22Rv1 (cell line): ENCODE data around the gene NUP98.

Experiments
- H3K27ac ChIP-seq: fragments of 450-650 bp; 2 replicates; pipeline ENCODE4 v1.5.1; 2017
- ZFX ChIP-seq: fragments of 450-650 bp; IDR thresholded peaks from 2 replicates; pipeline ENCODE4 v1.6.1; 2017; ENCODE audit warnings: antibody characterized with exemption, borderline replicate concordance
- TF ChIP-seq, protein P1 (sequence below): fragments of 450-650 bp; IDR thresholded peaks from 2 replicates; pipeline ENCODE4 v1.5.1; 2017; ENCODE audit warnings: mild to moderate bottlenecking

NUP98 gene

DNA sequence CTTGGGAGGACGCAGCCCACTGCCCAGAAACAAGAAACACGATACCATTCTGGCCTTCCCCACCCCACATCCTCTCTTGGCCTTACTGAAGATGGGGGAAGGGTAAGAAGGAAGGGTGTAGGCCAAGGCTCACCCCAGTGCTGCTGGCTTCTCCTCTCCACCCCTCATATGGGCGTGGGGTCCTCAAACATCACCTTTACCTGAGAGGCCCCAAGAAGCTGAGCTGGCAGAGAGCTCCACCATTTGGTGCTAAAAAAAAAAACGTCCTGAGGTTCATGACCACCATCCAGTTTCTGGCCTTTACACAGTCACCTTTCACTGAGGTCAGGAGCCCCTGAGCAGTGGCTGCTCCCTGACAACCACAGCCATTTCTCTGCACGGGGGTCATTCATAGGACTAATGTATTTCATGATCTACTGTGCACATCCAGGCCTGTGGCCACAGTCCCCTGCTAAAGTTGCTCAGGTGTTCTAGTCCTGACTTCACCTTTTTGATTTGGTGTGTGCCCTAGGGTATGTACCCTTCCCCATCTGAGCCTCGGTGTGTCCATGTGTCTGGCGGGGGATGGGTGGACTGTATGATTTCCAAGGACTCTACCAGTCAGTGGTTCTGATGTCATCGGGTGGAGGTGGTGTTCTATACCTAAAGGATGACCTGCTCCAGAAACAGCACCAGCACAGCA, 28.3 kb upstream of the NUP98 start:
- peak overlapping the region; percentile 8; the same call in 1 of the 2 replicates for H3K27ac ChIP-seq
- TF ChIP-seq ZFX, result no peak
- TF ChIP-seq, protein P1, sequence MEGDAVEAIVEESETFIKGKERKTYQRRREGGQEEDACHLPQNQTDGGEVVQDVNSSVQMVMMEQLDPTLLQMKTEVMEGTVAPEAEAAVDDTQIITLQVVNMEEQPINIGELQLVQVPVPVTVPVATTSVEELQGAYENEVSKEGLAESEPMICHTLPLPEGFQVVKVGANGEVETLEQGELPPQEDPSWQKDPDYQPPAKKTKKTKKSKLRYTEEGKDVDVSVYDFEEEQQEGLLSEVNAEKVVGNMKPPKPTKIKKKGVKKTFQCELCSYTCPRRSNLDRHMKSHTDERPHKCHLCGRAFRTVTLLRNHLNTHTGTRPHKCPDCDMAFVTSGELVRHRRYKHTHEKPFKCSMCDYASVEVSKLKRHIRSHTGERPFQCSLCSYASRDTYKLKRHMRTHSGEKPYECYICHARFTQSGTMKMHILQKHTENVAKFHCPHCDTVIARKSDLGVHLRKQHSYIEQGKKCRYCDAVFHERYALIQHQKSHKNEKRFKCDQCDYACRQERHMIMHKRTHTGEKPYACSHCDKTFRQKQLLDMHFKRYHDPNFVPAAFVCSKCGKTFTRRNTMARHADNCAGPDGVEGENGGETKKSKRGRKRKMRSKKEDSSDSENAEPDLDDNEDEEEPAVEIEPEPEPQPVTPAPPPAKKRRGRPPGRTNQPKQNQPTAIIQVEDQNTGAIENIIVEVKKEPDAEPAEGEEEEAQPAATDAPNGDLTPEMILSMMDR, result no peak

DNA sequence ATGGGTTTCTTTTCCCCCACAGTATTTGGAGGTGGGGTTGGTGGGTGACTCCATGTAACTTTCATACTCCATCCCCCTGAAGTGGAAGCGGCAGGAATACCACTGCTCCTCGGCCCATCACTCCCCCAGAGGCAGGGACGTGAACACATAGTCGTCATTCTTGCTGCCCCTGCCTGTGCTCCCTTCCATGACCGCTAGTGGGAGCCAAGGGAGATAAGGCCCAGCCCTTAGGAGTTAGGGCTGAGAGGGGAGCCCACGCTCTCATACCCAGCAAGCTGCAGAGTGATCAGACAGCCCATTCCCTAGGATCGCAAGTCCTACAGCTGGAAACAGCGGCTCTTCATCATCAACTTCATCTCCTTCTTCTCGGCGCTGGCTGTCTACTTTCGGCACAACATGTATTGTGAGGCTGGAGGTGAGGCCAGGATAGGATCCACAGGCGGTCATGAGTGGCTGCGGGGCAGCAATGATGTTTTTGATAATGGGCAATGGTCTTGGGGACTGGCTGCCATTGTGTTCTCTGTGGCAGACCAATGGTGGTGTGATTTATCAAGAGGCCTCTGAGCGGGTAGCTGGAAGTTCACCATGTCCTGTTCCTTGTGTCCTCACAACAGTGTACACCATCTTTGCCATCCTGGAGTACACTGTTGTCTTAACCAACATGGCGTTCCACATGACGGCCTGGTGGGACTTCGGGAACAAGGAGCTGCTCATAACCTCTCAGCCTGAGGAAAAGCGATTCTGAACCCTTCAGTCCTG, 27.5 kb upstream of the NUP98 start:
- peak overlapping the region; percentile 8; the same call in 1 of the 2 replicates for H3K27ac ChIP-seq
- TF ChIP-seq ZFX, result no peak
- TF ChIP-seq, protein P1, result peak; percentile 89

DNA sequence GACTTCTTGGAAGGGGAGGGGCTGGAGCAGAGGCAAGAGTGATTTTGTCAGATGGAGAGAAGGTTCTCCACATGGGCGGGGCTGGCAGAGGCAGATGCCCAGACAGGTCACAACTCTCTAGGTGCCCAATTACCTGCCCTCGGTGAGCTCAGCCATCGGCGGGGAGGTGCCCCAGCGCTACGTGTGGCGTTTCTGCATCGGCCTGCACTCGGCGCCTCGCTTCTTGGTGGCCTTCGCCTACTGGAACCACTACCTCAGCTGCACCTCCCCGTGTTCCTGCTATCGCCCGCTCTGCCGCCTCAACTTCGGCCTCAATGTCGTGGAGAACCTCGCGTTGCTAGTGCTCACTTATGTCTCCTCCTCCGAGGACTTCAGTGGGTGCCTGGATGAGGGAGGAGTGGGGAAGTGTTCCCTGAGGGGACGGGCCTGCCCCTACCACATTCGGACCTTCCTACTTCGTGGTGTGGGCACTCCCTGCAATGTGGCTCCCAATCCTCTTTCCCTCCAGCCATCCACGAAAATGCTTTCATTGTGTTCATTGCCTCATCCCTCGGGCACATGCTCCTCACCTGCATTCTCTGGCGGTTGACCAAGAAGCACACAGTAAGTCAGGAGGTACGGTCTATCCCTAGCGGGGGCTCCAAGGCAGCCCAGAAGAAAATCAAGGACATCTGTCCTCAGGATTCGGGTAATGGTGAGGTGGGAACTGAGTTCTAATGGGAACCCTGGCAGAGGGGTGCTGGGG, 26.6 kb upstream of the NUP98 start:
- TF ChIP-seq, protein P1, result no peak
- H3K27ac ChIP-seq, result no peak overlapping the region

DNA sequence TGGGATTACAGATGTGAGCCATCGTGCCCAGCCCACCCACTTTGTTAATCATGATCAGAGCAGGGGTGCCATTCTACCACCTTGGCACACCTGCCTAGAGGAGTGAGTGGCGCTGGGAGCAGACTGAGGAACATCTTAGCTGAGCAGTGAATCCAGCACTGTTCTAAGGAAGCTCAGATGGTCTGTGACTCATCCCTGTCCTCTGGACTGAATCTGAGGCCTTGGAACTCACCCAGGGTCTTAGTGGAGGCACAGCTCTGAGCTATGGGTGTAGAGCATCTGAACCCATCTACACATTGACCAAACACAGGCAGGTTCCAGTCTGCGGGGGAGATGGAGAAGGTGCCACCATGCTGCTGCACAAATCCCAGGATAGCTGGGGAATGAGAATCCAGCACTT, 25.9 kb upstream of the NUP98 start:
- TF ChIP-seq, protein P1, result no peak
- no peak overlapping the region for H3K27ac ChIP-seq

DNA sequence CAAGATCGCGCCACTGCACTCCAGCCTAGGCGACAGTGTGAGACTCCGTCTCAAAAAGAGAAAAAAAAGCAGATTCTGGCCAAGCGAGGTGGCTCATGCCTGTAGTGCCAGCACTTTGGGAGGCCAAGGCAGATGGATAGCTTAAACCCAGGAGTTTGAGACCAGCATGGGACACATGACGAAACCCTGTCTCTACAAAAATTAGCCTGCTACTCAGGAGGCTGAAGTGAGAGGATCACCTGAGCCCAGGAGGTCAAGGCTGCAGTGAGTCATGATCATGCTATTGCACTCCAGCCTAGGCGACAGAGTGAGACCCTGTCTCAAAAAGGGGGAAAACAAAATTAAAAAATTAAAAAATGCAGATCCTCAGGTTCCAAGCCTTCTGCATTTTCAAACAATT, 25.0 kb upstream of the NUP98 start:
- TF ChIP-seq, protein P1, result no peak
- no peak for TF ChIP-seq ZFX

DNA sequence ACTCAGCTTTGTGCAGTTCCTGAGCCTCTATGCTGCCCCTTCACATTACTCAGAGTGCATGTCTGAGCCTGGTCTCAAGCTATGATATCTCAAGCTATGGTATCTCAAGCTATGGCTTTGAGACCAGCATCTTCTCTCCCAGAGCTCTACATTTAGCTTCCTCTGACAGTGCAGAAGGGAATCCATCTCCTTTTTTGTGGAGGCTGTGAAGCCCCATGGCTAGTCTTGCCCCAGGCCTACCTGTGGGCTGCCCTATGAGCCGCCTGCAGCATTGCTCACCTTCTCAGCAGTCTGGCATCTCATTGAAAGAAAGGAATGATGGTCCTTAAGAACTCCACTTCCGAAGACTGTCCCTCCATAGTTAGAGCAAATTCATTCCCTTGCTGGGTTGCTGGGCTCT, 23.6 kb upstream of the NUP98 start:
- TF ChIP-seq, protein P1, result no peak
- no peak for TF ChIP-seq ZFX
- H3K27ac ChIP-seq, result no peak overlapping the region

More for the DNA sequence above, 25.0 kb upstream of the NUP98 start:
- no peak overlapping the region for H3K27ac ChIP-seq
